ENCODE measurements around the gene DTNBP1.

Gene DTNBP1

GRCh38 chr6:15510121-15510520, 152.7 kb downstream of the DTNBP1 start:
- H3K4me3 ChIP-seq: no peak overlapping the region
- H3K27ac ChIP-seq: no peak overlapping the region
- H3K27me3 ChIP-seq: no peaks in the 10 kb centered on the region
- intact Hi-C loops (cut with DNase I; ENCODE audit: low total_unique reads): no loop called here
- H3K36me3 ChIP-seq: peaks cover 32 to 71% (median 50%) of the 10 kb centered on the region in 3 donors
- no peak for TF ChIP-seq CTCF (IDR thresholded peaks at IDR 0.05)
- no peaks in the 10 kb centered on the region for H3K9me3 ChIP-seq
- peaks cover 3 to 7% (median 5%) of the 10 kb centered on the region in 4 donors for H3K4me1 ChIP-seq
- peak in 1 of 2 donors; percentile 9 for DNase-seq

- no peak for TF ChIP-seq CTCF (IDR thresholded peaks at IDR 0.05)
- Histone ChIP-seq H3K27ac (no peak overlapping the region), H3K9me3 (no peaks in the 10 kb centered on the region), H3K27me3 (no peaks in the 10 kb centered on the region), H3K36me3 (peaks cover 32 to 64% (median 49%) of the 10 kb centered on the region in 3 donors), H3K4me3 (no peak overlapping the region), H3K4me1 (peaks cover 3 to 14% (median 9%) of the 10 kb centered on the region in 4 donors)
- peak in 1 of 2 donors; percentile 34 for DNase-seq
- intact Hi-C loops (cut with DNase I; ENCODE audit: low total_unique reads): loop anchor here (10.0 kb wide), 1 partner anchor 115 kb away; no protein-coding TSS in a partner anchor
Observed at GRCh38 chr6:15509335-15509933, 153.4 kb downstream of the DTNBP1 start.

GRCh38 chr6:15508931-15509330, 153.9 kb downstream of the DTNBP1 start:
- intact Hi-C loops (cut with DNase I; ENCODE audit: low total_unique reads): loop anchor here (10.0 kb wide), 1 partner anchor 116 kb away; no protein-coding TSS in a partner anchor
- H3K9me3 ChIP-seq: no peaks in the 10 kb centered on the region
- DNase-seq: peak in 1 of 2 donors; percentile 58
- H3K4me1 ChIP-seq: peaks cover 3 to 19% (median 14%) of the 10 kb centered on the region in 4 donors
- no peaks in the 10 kb centered on the region for H3K27me3 ChIP-seq
- H3K27ac ChIP-seq: no peak overlapping the region
- no peak overlapping the region for H3K4me3 ChIP-seq
- peaks cover 27 to 59% (median 44%) of the 10 kb centered on the region in 3 donors for H3K36me3 ChIP-seq
- no peak for TF ChIP-seq CTCF (IDR thresholded peaks at IDR 0.05)

- Histone ChIP-seq H3K36me3 (peaks cover 24 to 54% (median 40%) of the 10 kb centered on the region in 3 donors), H3K27me3 (no peaks in the 10 kb centered on the region), H3K4me1 (peaks cover 3 to 20% (median 15%) of the 10 kb centered on the region in 4 donors), H3K4me3 (no peak overlapping the region), H3K9me3 (no peaks in the 10 kb centered on the region), H3K27ac (no peak overlapping the region)
- peak in 1 of 2 donors; percentile 46 for DNase-seq
- intact Hi-C loops (cut with DNase I; ENCODE audit: low total_unique reads): loop anchor here (10.0 kb wide), 1 partner anchor 116 kb away; no protein-coding TSS in a partner anchor
- no peak for TF ChIP-seq CTCF (IDR thresholded peaks at IDR 0.05)
Observed at GRCh38 chr6:15508441-15508871, 154.4 kb downstream of the DTNBP1 start.

- H3K36me3 ChIP-seq: peaks cover 18 to 47% (median 33%) of the 10 kb centered on the region in 3 donors
- peaks cover 3 to 27% (median 15%) of the 10 kb centered on the region in 4 donors for H3K4me1 ChIP-seq
- DNase-seq: peak in 1 of 2 donors; percentile 51
- TF ChIP-seq CTCF (IDR thresholded peaks at IDR 0.05): no peak
- intact Hi-C loops (cut with DNase I; ENCODE audit: low total_unique reads): loop anchor here (10.0 kb wide), 1 partner anchor 117 kb away; no protein-coding TSS in a partner anchor
- no peaks in the 10 kb centered on the region for H3K27me3 ChIP-seq
- no peak overlapping the region for H3K4me3 ChIP-seq
- H3K9me3 ChIP-seq: no peaks in the 10 kb centered on the region
- H3K27ac ChIP-seq: no peak overlapping the region
Observed at GRCh38 chr6:15507746-15508145, 155.1 kb downstream of the DTNBP1 start.

Measured in tibial artery (tissue), 4 donors.